Measurements from ENCODE around the gene CRABP2. TPM values are rescaled to one million over a fixed set of nuclear protein-coding genes. Genes with fewer than 3 reads are reported as not detected.
A peak's percentile ranks its signal among the peaks of the same experiment; 100 is the strongest.

Gene CRABP2
- total and polyA plus RNA-seq, 2 of the 13 experiments (the other 11 are each of a cell fraction or from before 2014, with no cell fraction given), result 0.40 to 0.60 TPM

DNA sequence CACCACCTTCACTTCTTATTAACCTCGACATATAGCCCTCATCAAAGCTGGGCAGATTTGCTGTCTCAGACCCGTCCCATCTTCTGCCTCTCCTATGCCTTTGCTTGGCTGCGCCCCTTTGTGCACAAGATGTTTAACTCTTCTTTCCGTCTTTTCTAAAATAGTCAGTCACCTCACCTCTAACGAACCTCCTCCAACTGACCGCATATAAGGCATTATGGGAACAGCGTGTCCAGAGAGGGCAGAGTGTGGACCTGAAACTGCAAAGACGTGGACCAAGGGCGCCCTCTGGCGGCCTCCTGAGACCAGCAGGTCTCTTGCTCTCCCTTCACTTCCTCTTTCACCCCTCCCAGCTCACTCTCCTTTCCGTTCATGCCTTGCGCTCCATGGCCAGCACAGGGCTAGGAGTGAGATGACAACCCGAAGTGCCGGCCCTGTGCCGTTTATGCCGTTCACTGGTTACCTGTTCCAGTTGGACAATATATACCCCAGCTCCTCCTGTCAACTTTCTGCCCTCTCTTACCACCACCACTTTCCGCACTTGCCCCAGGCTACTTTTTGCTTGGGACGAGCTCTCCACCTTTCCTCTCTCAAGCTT, 20.4 kb upstream of the CRABP2 start (continued):
- no peak for TF ChIP-seq ZNF678 (CRISPR knock-in tag; IDR thresholded peaks at IDR 0.05)
- TF ChIP-seq SP4 (CRISPR knock-in tag; IDR thresholded peaks at IDR 0.05), result peak; percentile 54; the same call in 1 of the 2 replicates
- TF ChIP-seq ZNF430 (CRISPR knock-in tag; IDR thresholded peaks at IDR 0.05), result no peak
- TF ChIP-seq ZNF800 (CRISPR knock-in tag; IDR thresholded peaks at IDR 0.05), result no peak
- no peak for TF ChIP-seq TCF7 (IDR thresholded peaks at IDR 0.05; ENCODE audit: low read depth)
- TF ChIP-seq, protein P1, sequence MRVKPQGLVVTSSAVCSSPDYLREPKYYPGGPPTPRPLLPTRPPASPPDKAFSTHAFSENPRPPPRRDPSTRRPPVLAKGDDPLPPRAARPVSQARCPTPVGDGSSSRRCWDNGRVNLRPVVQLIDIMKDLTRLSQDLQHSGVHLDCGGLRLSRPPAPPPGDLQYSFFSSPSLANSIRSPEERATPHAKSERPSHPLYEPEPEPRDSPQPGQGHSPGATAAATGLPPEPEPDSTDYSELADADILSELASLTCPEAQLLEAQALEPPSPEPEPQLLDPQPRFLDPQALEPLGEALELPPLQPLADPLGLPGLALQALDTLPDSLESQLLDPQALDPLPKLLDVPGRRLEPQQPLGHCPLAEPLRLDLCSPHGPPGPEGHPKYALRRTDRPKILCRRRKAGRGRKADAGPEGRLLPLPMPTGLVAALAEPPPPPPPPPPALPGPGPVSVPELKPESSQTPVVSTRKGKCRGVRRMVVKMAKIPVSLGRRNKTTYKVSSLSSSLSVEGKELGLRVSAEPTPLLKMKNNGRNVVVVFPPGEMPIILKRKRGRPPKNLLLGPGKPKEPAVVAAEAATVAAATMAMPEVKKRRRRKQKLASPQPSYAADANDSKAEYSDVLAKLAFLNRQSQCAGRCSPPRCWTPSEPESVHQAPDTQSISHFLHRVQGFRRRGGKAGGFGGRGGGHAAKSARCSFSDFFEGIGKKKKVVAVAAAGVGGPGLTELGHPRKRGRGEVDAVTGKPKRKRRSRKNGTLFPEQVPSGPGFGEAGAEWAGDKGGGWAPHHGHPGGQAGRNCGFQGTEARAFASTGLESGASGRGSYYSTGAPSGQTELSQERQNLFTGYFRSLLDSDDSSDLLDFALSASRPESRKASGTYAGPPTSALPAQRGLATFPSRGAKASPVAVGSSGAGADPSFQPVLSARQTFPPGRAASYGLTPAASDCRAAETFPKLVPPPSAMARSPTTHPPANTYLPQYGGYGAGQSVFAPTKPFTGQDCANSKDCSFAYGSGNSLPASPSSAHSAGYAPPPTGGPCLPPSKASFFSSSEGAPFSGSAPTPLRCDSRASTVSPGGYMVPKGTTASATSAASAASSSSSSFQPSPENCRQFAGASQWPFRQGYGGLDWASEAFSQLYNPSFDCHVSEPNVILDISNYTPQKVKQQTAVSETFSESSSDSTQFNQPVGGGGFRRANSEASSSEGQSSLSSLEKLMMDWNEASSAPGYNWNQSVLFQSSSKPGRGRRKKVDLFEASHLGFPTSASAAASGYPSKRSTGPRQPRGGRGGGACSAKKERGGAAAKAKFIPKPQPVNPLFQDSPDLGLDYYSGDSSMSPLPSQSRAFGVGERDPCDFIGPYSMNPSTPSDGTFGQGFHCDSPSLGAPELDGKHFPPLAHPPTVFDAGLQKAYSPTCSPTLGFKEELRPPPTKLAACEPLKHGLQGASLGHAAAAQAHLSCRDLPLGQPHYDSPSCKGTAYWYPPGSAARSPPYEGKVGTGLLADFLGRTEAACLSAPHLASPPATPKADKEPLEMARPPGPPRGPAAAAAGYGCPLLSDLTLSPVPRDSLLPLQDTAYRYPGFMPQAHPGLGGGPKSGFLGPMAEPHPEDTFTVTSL (CRISPR knock-in tag; IDR thresholded peaks at IDR 0.05; ENCODE audit: borderline replicate concordance), result no peak
- no peak for TF ChIP-seq BCL3 (CRISPR knock-in tag; IDR thresholded peaks at IDR 0.05)
- TF ChIP-seq ZNF816 (CRISPR knock-in tag; IDR thresholded peaks at IDR 0.05; ENCODE audit: borderline replicate concordance), result no peak
- no peak for TF ChIP-seq ZFP90 (CRISPR knock-in tag; IDR thresholded peaks at IDR 0.05; ENCODE audit: borderline replicate concordance)
- no peak for TF ChIP-seq ZNF569 (CRISPR knock-in tag; IDR thresholded peaks at IDR 0.05; ENCODE audit: borderline replicate concordance)
- peak; percentile 78 for TF ChIP-seq ZNF687 (CRISPR knock-in tag; IDR thresholded peaks at IDR 0.05)
- TF ChIP-seq FOXO1 (CRISPR knock-in tag; IDR thresholded peaks at IDR 0.05), result 0 out of 2 replicates have a peak, but pooled peaks have one; percentile 15
- no peak for TF ChIP-seq TRIM24 (CRISPR knock-in tag; IDR thresholded peaks at IDR 0.05)
- no peak for TF ChIP-seq ZBTB7B (CRISPR knock-in tag; IDR thresholded peaks at IDR 0.05)
- TF ChIP-seq DNMT3B (CRISPR knock-in tag; conservative IDR thresholded peaks at IDR 0.05), result no peak
- no peak for TF ChIP-seq ZNF460 (CRISPR knock-in tag; IDR thresholded peaks at IDR 0.05; ENCODE audit: borderline replicate concordance)
- no peak for TF ChIP-seq DNMT1 (CRISPR knock-in tag; IDR thresholded peaks at IDR 0.05)
